HepG2 (cell line): Measurements from ENCODE around the gene ACTR1A. TPM values are rescaled to one million over a fixed set of nuclear protein-coding genes. Genes with fewer than 3 reads are reported as not detected.

ENCODE experiments used
- HMG20B ChIP-seq: conservative IDR thresholded peaks from 2 replicates; pipeline ENCODE4 v1.6.1; 2016; ENCODE audit warnings: missing genetic modification reagents, missing compliant biosample characterization
- ISL2 ChIP-seq: sonication (generic); formaldehyde crosslinking; IDR thresholded peaks from 2 replicates; pipeline ENCODE4 v1.5.0; 2020; ENCODE audit warnings: missing genetic modification reagents
- JUND ChIP-seq: sonication (generic); formaldehyde crosslinking; IDR thresholded peaks from 2 replicates; pipeline ENCODE4 v1.8.0; 2022; ENCODE audit warnings: mild to moderate bottlenecking, missing genetic modification reagents
- NR2C2 ChIP-seq: sonication (generic); formaldehyde crosslinking; IDR thresholded peaks from 2 replicates; pipeline ENCODE4 v1.4.0; 2020; ENCODE audit warnings: missing genetic modification reagents, mild to moderate bottlenecking, moderate library complexity, borderline replicate concordance
- PHF8 ChIP-seq: sonication (generic); formaldehyde crosslinking; IDR thresholded peaks from 2 replicates; pipeline ENCODE4 v1.5.0; 2020; ENCODE audit warnings: missing genetic modification reagents
- POLR2AphosphoS5 ChIP-seq: IDR thresholded peaks from 2 replicates; pipeline ENCODE4 v1.6.1; 2012; ENCODE audit warnings: low read depth, low read length
- RBFOX2 ChIP-seq: fragments of 200-400 bp; formaldehyde crosslinking; IDR thresholded peaks from 2 replicates; pipeline ENCODE4 v1.6.1; 2017; ENCODE audit warnings: low read depth, mild to moderate bottlenecking, low read length
- SAFB2 ChIP-seq: sonication (generic); formaldehyde crosslinking; IDR thresholded peaks from 2 replicates; pipeline ENCODE4 v1.5.1; 2020; ENCODE audit warnings: missing genetic modification reagents, low read depth, mild to moderate bottlenecking, borderline replicate concordance
- ZFP1 ChIP-seq: IDR thresholded peaks from 2 replicates; pipeline ENCODE4 v1.6.1; 2016
- ZNF337 ChIP-seq: sonication (generic); formaldehyde crosslinking; IDR thresholded peaks from 2 replicates; pipeline ENCODE4 v1.5.1; 2020; ENCODE audit warnings: missing genetic modification reagents, low read depth, mild to moderate bottlenecking, borderline replicate concordance
- ZNF441 ChIP-seq: sonication (generic); formaldehyde crosslinking; IDR thresholded peaks from 2 replicates; pipeline ENCODE4 v1.7.0; 2021; ENCODE audit warnings: missing genetic modification reagents, borderline replicate concordance
- polyA plus RNA-seq, 8 experiments: library from polyadenylated mRNA; depleted of rRNA in 3 of 8; stranded (reverse) in 7 of 8; unstranded in 1 of 8; fragments of >200 nt; fragmentation: Illumina TruSeq in 4 of 8; extraction: Trizol in 4 of 8; gene quantifications; 2 replicates each; pipeline versions ENCODE4 v1.2.1 to v1.2.3, GENCODE V29; 2011 to 2016; ENCODE audit warnings: low read depth in 4 of 8, missing spikeins in 1 of 8, mixed read lengths in 1 of 8; ENCODE audit not compliant: insufficient read depth in 1 of 8
- total RNA-seq, 5 experiments: library from RNA; depleted of rRNA; stranded (reverse); fragments of >200 nt; fragmentation: Illumina TruSeq; extraction: Trizol; gene quantifications; 2 replicates each; pipeline ENCODE4 v1.2.3, GENCODE V29; 2016; ENCODE audit warnings: low read depth in 1 of 5
- TF ChIP-seq, protein P1 (sequence below): sonication (generic); formaldehyde crosslinking; IDR thresholded peaks from 2 replicates; pipeline ENCODE4 v1.5.1; 2020; ENCODE audit warnings: mild to moderate bottlenecking, missing genetic modification reagents, moderate library complexity
- TF ChIP-seq, protein P2 (sequence below): sonication (generic); formaldehyde crosslinking; IDR thresholded peaks from 2 replicates; pipeline ENCODE4 v1.8.1; 2023; ENCODE audit warnings: mild to moderate bottlenecking, missing genetic modification reagents
- TF ChIP-seq, protein P3 (sequence below): sonication (generic); formaldehyde crosslinking; IDR thresholded peaks from 2 replicates; pipeline ENCODE4 v1.8.0; 2022; ENCODE audit warnings: mild to moderate bottlenecking, missing genetic modification reagents, moderate library complexity
- TF ChIP-seq, protein P4 (sequence below): sonication (generic); formaldehyde crosslinking; IDR thresholded peaks from 2 replicates; pipeline ENCODE4 v1.4.0; 2020; ENCODE audit warnings: missing genetic modification reagents, borderline replicate concordance
- TF ChIP-seq, protein P5 (sequence below): sonication (generic); formaldehyde crosslinking; IDR thresholded peaks from 2 replicates; pipeline ENCODE4 v1.5.1; 2020; ENCODE audit warnings: missing genetic modification reagents, mild to moderate bottlenecking, borderline replicate concordance

The ACTR1A gene
- total and polyA plus RNA-seq, 2 of the 13 experiments (the other 11 are each of a cell fraction or from before 2014, with no cell fraction given): 59.6 to 62.8 TPM

DNA sequence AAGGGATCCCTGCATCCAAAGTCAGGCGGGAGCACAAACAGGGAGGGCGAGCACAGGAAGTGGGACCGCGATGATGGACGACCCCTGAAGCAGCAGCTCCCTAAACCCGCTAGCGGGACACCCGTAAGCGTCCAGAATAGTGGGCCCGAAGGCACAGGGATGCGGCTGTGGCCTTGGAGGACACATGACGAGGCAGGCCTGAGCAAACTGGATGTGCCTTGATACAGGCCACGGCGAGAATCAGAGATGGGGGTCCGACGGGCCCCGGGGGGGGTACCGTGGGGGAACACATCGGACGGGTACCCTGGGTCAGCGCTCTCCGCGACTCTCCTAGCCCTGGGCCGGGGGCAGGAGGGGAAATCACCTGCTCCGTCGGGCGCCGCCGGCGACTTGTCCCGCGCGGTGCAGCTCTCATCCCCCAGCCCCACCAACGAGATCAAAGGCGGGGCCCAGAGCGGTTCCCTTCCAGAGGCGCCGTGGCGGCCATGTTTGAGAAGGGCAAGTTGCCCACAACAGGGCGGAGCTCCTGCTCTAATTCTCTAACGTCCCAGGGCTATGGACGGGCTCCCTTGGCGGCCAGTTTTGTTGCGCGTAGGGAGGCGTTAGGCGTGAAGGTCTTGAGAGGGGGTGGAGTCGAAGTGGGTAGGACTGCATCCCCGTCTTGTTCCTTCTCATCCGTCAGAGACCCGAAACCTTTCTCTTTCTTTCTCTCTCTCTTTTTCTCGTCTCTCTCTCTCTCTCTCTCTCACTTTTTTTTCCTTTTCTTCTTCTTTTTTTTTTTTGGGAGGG lies 70.2 kb downstream of the ACTR1A start, which contains the start of gene CUEDC2 (continued):
- TF ChIP-seq, protein P1, sequence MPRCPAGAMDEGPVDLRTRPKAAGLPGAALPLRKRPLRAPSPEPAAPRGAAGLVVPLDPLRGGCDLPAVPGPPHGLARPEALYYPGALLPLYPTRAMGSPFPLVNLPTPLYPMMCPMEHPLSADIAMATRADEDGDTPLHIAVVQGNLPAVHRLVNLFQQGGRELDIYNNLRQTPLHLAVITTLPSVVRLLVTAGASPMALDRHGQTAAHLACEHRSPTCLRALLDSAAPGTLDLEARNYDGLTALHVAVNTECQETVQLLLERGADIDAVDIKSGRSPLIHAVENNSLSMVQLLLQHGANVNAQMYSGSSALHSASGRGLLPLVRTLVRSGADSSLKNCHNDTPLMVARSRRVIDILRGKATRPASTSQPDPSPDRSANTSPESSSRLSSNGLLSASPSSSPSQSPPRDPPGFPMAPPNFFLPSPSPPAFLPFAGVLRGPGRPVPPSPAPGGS (CRISPR knock-in tag): peak; percentile 88; the same call in 1 of the 2 replicates
- TF ChIP-seq JUND (CRISPR knock-in tag): 0 out of 2 replicates have a peak, but pooled peaks have one; percentile 27
- TF ChIP-seq POLR2AphosphoS5: peak; percentile 81
- TF ChIP-seq, protein P2, sequence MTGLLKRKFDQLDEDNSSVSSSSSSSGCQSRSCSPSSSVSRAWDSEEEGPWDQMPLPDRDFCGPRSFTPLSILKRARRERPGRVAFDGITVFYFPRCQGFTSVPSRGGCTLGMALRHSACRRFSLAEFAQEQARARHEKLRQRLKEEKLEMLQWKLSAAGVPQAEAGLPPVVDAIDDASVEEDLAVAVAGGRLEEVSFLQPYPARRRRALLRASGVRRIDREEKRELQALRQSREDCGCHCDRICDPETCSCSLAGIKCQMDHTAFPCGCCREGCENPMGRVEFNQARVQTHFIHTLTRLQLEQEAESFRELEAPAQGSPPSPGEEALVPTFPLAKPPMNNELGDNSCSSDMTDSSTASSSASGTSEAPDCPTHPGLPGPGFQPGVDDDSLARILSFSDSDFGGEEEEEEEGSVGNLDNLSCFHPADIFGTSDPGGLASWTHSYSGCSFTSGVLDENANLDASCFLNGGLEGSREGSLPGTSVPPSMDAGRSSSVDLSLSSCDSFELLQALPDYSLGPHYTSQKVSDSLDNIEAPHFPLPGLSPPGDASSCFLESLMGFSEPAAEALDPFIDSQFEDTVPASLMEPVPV (CRISPR knock-in tag): no peak; the same call in 1 of the 2 replicates
- TF ChIP-seq, protein P3, sequence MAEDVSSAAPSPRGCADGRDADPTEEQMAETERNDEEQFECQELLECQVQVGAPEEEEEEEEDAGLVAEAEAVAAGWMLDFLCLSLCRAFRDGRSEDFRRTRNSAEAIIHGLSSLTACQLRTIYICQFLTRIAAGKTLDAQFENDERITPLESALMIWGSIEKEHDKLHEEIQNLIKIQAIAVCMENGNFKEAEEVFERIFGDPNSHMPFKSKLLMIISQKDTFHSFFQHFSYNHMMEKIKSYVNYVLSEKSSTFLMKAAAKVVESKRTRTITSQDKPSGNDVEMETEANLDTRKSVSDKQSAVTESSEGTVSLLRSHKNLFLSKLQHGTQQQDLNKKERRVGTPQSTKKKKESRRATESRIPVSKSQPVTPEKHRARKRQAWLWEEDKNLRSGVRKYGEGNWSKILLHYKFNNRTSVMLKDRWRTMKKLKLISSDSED (CRISPR knock-in tag): no peak
- TF ChIP-seq, protein P4, sequence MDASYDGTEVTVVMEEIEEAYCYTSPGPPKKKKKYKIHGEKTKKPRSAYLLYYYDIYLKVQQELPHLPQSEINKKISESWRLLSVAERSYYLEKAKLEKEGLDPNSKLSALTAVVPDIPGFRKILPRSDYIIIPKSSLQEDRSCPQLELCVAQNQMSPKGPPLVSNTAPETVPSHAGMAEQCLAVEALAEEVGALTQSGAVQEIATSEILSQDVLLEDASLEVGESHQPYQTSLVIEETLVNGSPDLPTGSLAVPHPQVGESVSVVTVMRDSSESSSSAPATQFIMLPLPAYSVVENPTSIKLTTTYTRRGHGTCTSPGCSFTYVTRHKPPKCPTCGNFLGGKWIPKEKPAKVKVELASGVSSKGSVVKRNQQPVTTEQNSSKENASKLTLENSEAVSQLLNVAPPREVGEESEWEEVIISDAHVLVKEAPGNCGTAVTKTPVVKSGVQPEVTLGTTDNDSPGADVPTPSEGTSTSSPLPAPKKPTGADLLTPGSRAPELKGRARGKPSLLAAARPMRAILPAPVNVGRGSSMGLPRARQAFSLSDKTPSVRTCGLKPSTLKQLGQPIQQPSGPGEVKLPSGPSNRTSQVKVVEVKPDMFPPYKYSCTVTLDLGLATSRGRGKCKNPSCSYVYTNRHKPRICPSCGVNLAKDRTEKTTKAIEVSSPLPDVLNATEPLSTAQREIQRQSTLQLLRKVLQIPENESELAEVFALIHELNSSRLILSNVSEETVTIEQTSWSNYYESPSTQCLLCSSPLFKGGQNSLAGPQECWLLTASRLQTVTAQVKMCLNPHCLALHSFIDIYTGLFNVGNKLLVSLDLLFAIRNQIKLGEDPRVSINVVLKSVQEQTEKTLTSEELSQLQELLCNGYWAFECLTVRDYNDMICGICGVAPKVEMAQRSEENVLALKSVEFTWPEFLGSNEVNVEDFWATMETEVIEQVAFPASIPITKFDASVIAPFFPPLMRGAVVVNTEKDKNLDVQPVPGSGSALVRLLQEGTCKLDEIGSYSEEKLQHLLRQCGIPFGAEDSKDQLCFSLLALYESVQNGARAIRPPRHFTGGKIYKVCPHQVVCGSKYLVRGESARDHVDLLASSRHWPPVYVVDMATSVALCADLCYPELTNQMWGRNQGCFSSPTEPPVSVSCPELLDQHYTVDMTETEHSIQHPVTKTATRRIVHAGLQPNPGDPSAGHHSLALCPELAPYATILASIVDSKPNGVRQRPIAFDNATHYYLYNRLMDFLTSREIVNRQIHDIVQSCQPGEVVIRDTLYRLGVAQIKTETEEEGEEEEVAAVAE: no peak; the same call in 1 of the 2 replicates
- peak; percentile 86 for TF ChIP-seq NR2C2 (CRISPR knock-in tag)
- TF ChIP-seq ZNF337 (CRISPR knock-in tag): peak; percentile 55; the same call in 1 of the 2 replicates
- peak; percentile 87 for TF ChIP-seq RBFOX2
- TF ChIP-seq ISL2 (CRISPR knock-in tag): peak; percentile 60; the same call in 1 of the 2 replicates
- TF ChIP-seq ZNF441: peak; percentile 64; the same call in 1 of the 2 replicates
- TF ChIP-seq, protein P5, sequence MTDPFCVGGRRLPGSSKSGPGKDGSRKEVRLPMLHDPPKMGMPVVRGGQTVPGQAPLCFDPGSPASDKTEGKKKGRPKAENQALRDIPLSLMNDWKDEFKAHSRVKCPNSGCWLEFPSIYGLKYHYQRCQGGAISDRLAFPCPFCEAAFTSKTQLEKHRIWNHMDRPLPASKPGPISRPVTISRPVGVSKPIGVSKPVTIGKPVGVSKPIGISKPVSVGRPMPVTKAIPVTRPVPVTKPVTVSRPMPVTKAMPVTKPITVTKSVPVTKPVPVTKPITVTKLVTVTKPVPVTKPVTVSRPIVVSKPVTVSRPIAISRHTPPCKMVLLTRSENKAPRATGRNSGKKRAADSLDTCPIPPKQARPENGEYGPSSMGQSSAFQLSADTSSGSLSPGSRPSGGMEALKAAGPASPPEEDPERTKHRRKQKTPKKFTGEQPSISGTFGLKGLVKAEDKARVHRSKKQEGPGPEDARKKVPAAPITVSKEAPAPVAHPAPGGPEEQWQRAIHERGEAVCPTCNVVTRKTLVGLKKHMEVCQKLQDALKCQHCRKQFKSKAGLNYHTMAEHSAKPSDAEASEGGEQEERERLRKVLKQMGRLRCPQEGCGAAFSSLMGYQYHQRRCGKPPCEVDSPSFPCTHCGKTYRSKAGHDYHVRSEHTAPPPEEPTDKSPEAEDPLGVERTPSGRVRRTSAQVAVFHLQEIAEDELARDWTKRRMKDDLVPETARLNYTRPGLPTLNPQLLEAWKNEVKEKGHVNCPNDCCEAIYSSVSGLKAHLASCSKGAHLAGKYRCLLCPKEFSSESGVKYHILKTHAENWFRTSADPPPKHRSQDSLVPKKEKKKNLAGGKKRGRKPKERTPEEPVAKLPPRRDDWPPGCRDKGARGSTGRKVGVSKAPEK (CRISPR knock-in tag): peak; percentile 77; the same call in 1 of the 2 replicates
- TF ChIP-seq ZFP1: no peak
- TF ChIP-seq SAFB2: no peak
- TF ChIP-seq PHF8: peak; percentile 91
- TF ChIP-seq HMG20B (CRISPR knock-in tag): 0 out of 2 replicates have a peak, but pooled peaks have one; percentile 24
